HepG2 (cell line): ENCODE measurements around the gene GAS2L2. TPM values are rescaled to one million over a fixed set of nuclear protein-coding genes. Genes with fewer than 3 reads are reported as not detected.

Experiments used
- ATAC-seq: fragments of 200-7000 bp; cut with Tn5 transposase; 3 replicates; pipeline ENCODE4 v1.9.1; 2020; ENCODE audit warnings: mild to moderate bottlenecking, moderate library complexity
- BruUV-seq: library from RNA; stranded (reverse); fragments of 400-500 nt; replicated peaks from 2 replicates; lab custom pipeline; 2021; lab: Mats Ljungman, UMichigan
- CTCF ChIA-PET: fragments of 300-600 bp; formaldehyde crosslinking; extraction: SDS; loops from one replicate; lab custom pipeline; 2021; ENCODE audit warnings: low total read pairs, inconsistent platforms, low intra/inter-chr PET ratio; lab: Yijun Ruan, JAX
- POLR2A ChIA-PET: fragments of 350-600 bp; sonication (Branson Sonifier 250); formaldehyde crosslinking; loops from one replicate; lab custom pipeline; 2020; ENCODE audit warnings: antibody characterized with exemption, inconsistent platforms; lab: Yijun Ruan, JAX
- DNase-seq: peaks from one replicate; pipeline ENCODE4 v3.0.0-alpha.2; 2015; ENCODE audit warnings: low spot score
- FAIRE-seq: peaks from 3 replicates; lab custom pipeline; 2011; peaks lifted over from hg19 to GRCh38; lab: Jason Lieb, UNC
- H2AFZ ChIP-seq: one replicate; pipeline ENCODE4 v1.6.1; 2011; ENCODE audit warnings: low read length, inconsistent platforms
- H3K27ac ChIP-seq: fragments of 300-600 bp; 3 replicates; pipeline ENCODE4 v1.8.0; 2011; ENCODE audit warnings: mixed run types, mild to moderate bottlenecking, mixed read lengths, low read length, inconsistent platforms; ENCODE audit not compliant: insufficient read depth; ENCODE audit errors: extremely low read length
- H3K27me3 ChIP-seq, 2 experiments: fragments of 200-600 bp in 1 of 2; 2 replicates in 1 of 2; 3 replicates in 1 of 2; pipeline versions ENCODE4 v1.6.0 to v1.8.0; 2011; ENCODE audit warnings: low read length in 2 of 2, mild to moderate bottlenecking in 2 of 2, moderate library complexity in 2 of 2, inconsistent platforms in 1 of 2; ENCODE audit not compliant: insufficient read depth in 2 of 2, control insufficient read depth in 1 of 2
- H3K36me3 ChIP-seq, 2 experiments: fragments of 200-600 bp in 1 of 2; replicated peaks in 1 of 2; 2 replicates in 1 of 2; 3 replicates in 1 of 2; pipeline versions ENCODE4 v1.5.1 to v1.8.0; 2011; ENCODE audit warnings: low read length in 2 of 2, inconsistent platforms in 1 of 2; ENCODE audit not compliant: insufficient read depth in 2 of 2, control insufficient read depth in 1 of 2
- H3K4me1 ChIP-seq: 2 replicates; pipeline ENCODE4 v1.5.1; 2012; ENCODE audit warnings: low read length, inconsistent platforms; ENCODE audit not compliant: insufficient read depth
- H3K4me2 ChIP-seq: 2 replicates; pipeline ENCODE4 v1.6.0; 2011; ENCODE audit warnings: low read depth, low read length, inconsistent platforms
- H3K4me3 ChIP-seq, 3 experiments: fragments of 200-600 bp in 1 of 3; sonication (generic), shearing (Covaris generic) in 1 of 3; replicated peaks in 1 of 3; 2 replicates each; pipeline ENCODE4 v1.5.1; 2011 to 2016; ENCODE audit warnings: low read length in 3 of 3, inconsistent platforms in 2 of 3, low read depth in 2 of 3, mild to moderate bottlenecking in 2 of 3, control low read depth in 1 of 3, mixed read lengths in 1 of 3; ENCODE audit not compliant: insufficient read depth in 1 of 3
- H3K79me2 ChIP-seq: one replicate; pipeline ENCODE4 v1.6.1; 2011; ENCODE audit warnings: low read length, inconsistent platforms; ENCODE audit not compliant: insufficient read depth
- H3K9ac ChIP-seq: 2 replicates; pipeline ENCODE4 v1.6.0; 2011; ENCODE audit warnings: mild to moderate bottlenecking, low read depth, low read length, inconsistent platforms; ENCODE audit not compliant: insufficient read depth
- H3K9me3 ChIP-seq: 2 replicates; pipeline ENCODE4 v1.5.1; 2012; ENCODE audit warnings: mild to moderate bottlenecking, low read length
- H4K20me1 ChIP-seq: 2 replicates; pipeline ENCODE4 v1.6.0; 2011; ENCODE audit warnings: inconsistent platforms, mild to moderate bottlenecking, low read length, moderate library complexity; ENCODE audit not compliant: insufficient read depth
- ARNT2 ChIP-seq: sonication (generic); formaldehyde crosslinking; IDR thresholded peaks from 2 replicates; pipeline ENCODE4 v1.8.0; 2022; ENCODE audit warnings: mild to moderate bottlenecking, low read depth, missing genetic modification reagents, moderate library complexity
- ERF ChIP-seq: IDR thresholded peaks from 2 replicates; pipeline ENCODE4 v1.6.1; 2018; ENCODE audit warnings: missing biosample characterization, missing genetic modification reagents
- HIVEP1 ChIP-seq: sonication (generic); formaldehyde crosslinking; IDR thresholded peaks from 2 replicates; pipeline ENCODE4 v1.4.0; 2020; ENCODE audit warnings: mild to moderate bottlenecking, missing genetic modification reagents
- REXO4 ChIP-seq: sonication (generic); formaldehyde crosslinking; IDR thresholded peaks from 2 replicates; pipeline ENCODE4 v1.8.0; 2022; ENCODE audit warnings: missing genetic modification reagents, mild to moderate bottlenecking, borderline replicate concordance
- RFX5 ChIP-seq: IDR thresholded peaks from 2 replicates; pipeline ENCODE4 v1.6.1; 2011; ENCODE audit warnings: low read depth, low read length, improper control_type of control experiment
- TBX2 ChIP-seq: sonication (generic); formaldehyde crosslinking; IDR thresholded peaks from 2 replicates; pipeline ENCODE4 v1.5.0; 2020; ENCODE audit warnings: missing genetic modification reagents, mild to moderate bottlenecking, borderline replicate concordance
- ZNF263 ChIP-seq: sonication (generic); formaldehyde crosslinking; IDR thresholded peaks from 2 replicates; pipeline ENCODE4 v1.4.0; 2020; ENCODE audit warnings: missing genetic modification reagents
- ZNF333 ChIP-seq: sonication (generic); formaldehyde crosslinking; IDR thresholded peaks from 2 replicates; pipeline ENCODE4 v1.4.0; 2020; ENCODE audit warnings: mild to moderate bottlenecking, missing genetic modification reagents, borderline replicate concordance
- ZZZ3 ChIP-seq: sonication (generic); formaldehyde crosslinking; IDR thresholded peaks from 2 replicates; pipeline ENCODE4 v1.4.0; 2020; ENCODE audit warnings: missing genetic modification reagents, mild to moderate bottlenecking, borderline replicate concordance
- WGBS: methylation state at CpG from one replicate; pipeline ENCODE4 v1.1.6; 2017; ENCODE audit warnings: low lambda C conversion rate; 5-methylcytosine and 5-hydroxymethylcytosine counted together
- in situ Hi-C: cut with HindIII; loops from 2 replicates; pipeline ENCODE4 v1.10.0; 2017; ENCODE audit warnings: low pct_unique_long_range_greater_than_20kb; ENCODE audit not compliant: extremely low pct_ligation_motif_present
- intact Hi-C: fragments of 100-400 bp; cut with micrococcal nuclease; formaldehyde crosslinking; loops from one replicate; pipeline ENCODE4 v1.10.0; 2022; ENCODE audit not compliant: unreplicated experiment
- polyA plus RNA-seq, 8 experiments: library from polyadenylated mRNA; depleted of rRNA in 3 of 8; stranded (reverse) in 7 of 8; unstranded in 1 of 8; fragments of >200 nt; fragmentation: Illumina TruSeq in 4 of 8; extraction: Trizol in 4 of 8; gene quantifications; 2 replicates each; pipeline versions ENCODE4 v1.2.1 to v1.2.3, GENCODE V29; 2011 to 2016; ENCODE audit warnings: low read depth in 4 of 8, missing spikeins in 1 of 8, mixed read lengths in 1 of 8; ENCODE audit not compliant: insufficient read depth in 1 of 8
- total RNA-seq, 5 experiments: library from RNA; depleted of rRNA; stranded (reverse); fragments of >200 nt; fragmentation: Illumina TruSeq; extraction: Trizol; gene quantifications; 2 replicates each; pipeline ENCODE4 v1.2.3, GENCODE V29; 2016; ENCODE audit warnings: low read depth in 1 of 5
- TF ChIP-seq, protein P1 (sequence below): sonication (generic); formaldehyde crosslinking; conservative IDR thresholded peaks from 2 replicates; pipeline ENCODE4 v1.4.0; 2020; ENCODE audit warnings: mild to moderate bottlenecking, missing genetic modification reagents, moderate library complexity

Gene GAS2L2
- total and polyA plus RNA-seq, 2 of the 13 experiments (the other 11 are each of a cell fraction or from before 2014, with no cell fraction given) = not detected

- in situ Hi-C loops (loop anchor here (25.0 kb wide), 1 partner anchor 414 kb away; no protein-coding TSS in a partner anchor), intact Hi-C loops (no loop called here)
- DNase-seq = peak; percentile 66
- POLR2A ChIA-PET = interaction anchor here (1.1 kb wide), 1 partner anchor 13 kb away, joined by 5 read pairs; no protein-coding TSS in a partner anchor
- Histone ChIP-seq H3K4me3 (no peak overlapping the region), H3K27me3 (no peaks in the 10 kb centered on the region), H3K27ac (no peak overlapping the region), H3K79me2 (no peaks in the 10 kb centered on the region), H3K4me1 (peaks cover 29% of the 10 kb centered on the region), H3K9me3 (no peaks in the 10 kb centered on the region), H2AFZ (no peak overlapping the region), H3K4me2 (no peak overlapping the region), H3K9ac (no peak overlapping the region), H4K20me1 (no peaks in the 10 kb centered on the region), H3K36me3 (peaks cover 10 to 38% of the 10 kb centered on the region in 2 experiments; a peak in 4 of 5 replicates)
- CTCF ChIA-PET = no interaction called here
- no peak for TF ChIP-seq ZNF333
- TF ChIP-seq ERF (CRISPR knock-in tag) = no peak
- no peak for TF ChIP-seq HIVEP1 (CRISPR knock-in tag)
- TF ChIP-seq ZNF263 (CRISPR knock-in tag) = peak; percentile 58; the same call in 1 of the 2 replicates
- TF ChIP-seq TBX2 = no peak
- TF ChIP-seq ARNT2 (CRISPR knock-in tag) = no peak
- TF ChIP-seq REXO4 (CRISPR knock-in tag) = no peak
- no peak for TF ChIP-seq RFX5
- TF ChIP-seq ZZZ3 (CRISPR knock-in tag) = no peak
- TF ChIP-seq, protein P1, sequence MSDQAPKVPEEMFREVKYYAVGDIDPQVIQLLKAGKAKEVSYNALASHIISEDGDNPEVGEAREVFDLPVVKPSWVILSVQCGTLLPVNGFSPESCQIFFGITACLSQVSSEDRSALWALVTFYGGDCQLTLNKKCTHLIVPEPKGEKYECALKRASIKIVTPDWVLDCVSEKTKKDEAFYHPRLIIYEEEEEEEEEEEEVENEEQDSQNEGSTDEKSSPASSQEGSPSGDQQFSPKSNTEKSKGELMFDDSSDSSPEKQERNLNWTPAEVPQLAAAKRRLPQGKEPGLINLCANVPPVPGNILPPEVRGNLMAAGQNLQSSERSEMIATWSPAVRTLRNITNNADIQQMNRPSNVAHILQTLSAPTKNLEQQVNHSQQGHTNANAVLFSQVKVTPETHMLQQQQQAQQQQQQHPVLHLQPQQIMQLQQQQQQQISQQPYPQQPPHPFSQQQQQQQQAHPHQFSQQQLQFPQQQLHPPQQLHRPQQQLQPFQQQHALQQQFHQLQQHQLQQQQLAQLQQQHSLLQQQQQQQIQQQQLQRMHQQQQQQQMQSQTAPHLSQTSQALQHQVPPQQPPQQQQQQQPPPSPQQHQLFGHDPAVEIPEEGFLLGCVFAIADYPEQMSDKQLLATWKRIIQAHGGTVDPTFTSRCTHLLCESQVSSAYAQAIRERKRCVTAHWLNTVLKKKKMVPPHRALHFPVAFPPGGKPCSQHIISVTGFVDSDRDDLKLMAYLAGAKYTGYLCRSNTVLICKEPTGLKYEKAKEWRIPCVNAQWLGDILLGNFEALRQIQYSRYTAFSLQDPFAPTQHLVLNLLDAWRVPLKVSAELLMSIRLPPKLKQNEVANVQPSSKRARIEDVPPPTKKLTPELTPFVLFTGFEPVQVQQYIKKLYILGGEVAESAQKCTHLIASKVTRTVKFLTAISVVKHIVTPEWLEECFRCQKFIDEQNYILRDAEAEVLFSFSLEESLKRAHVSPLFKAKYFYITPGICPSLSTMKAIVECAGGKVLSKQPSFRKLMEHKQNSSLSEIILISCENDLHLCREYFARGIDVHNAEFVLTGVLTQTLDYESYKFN (CRISPR knock-in tag) = 0 out of 2 replicates have a peak, but pooled peaks have one; percentile 19
- ATAC-seq = peak; percentile 25; the same call in 1 of the 3 replicates
- BruUV-seq = no TSS peak
- FAIRE-seq = no peak
- 50% methylated on average over 5 of the region's 6 CpGs for WGBS
Observed at GRCh38 chr17:35726127-35726952, 26.7 kb downstream of the GAS2L2 start.
